Neutrophil (primary cell): Measurements from ENCODE around the gene SLC2A4RG.

Experiments
- H3K27ac ChIP-seq: fragments of 200-600 bp; sonication (generic); 2 replicates; pipeline ENCODE4 v1.5.1; 2016; ENCODE audit warnings: mild to moderate bottlenecking, moderate library complexity
- H3K27me3 ChIP-seq: fragments of 200-600 bp; sonication (generic); 2 replicates; pipeline ENCODE4 v1.6.0; 2016; ENCODE audit warnings: mild to moderate bottlenecking
- H3K36me3 ChIP-seq: fragments of 200-600 bp; sonication (generic); 2 replicates; pipeline ENCODE4 v1.5.1; 2017
- H3K4me1 ChIP-seq, 2 experiments: fragments of 200-600 bp in 1 of 2; sonication (generic) in 1 of 2; 1 replicate in 1 of 2; 2 replicates in 1 of 2; pipeline versions ENCODE4 v1.5.1 to v1.6.1; 2013 to 2016; ENCODE audit warnings: low read depth in 1 of 2, low read length in 1 of 2, mild to moderate bottlenecking in 1 of 2, moderate library complexity in 1 of 2; ENCODE audit not compliant: control insufficient read depth in 1 of 2, insufficient read depth in 1 of 2
- H3K4me3 ChIP-seq, 2 experiments: fragments of 200-600 bp in 1 of 2; sonication (generic) in 1 of 2; 1 replicate in 1 of 2; 2 replicates in 1 of 2; pipeline ENCODE4 v1.5.1; 2013 to 2016; ENCODE audit warnings: low read depth in 1 of 2, low read length in 1 of 2, mild to moderate bottlenecking in 1 of 2, moderate library complexity in 1 of 2
- H3K9me3 ChIP-seq: fragments of 200-600 bp; sonication (generic); 2 replicates; pipeline ENCODE4 v1.5.1; 2016
- CTCF ChIP-seq: fragments of 200-600 bp; sonication (generic); IDR thresholded peaks from 2 replicates; pipeline ENCODE4 v1.5.1; 2016; ENCODE audit warnings: antibody characterized with exemption

Gene SLC2A4RG

DNA sequence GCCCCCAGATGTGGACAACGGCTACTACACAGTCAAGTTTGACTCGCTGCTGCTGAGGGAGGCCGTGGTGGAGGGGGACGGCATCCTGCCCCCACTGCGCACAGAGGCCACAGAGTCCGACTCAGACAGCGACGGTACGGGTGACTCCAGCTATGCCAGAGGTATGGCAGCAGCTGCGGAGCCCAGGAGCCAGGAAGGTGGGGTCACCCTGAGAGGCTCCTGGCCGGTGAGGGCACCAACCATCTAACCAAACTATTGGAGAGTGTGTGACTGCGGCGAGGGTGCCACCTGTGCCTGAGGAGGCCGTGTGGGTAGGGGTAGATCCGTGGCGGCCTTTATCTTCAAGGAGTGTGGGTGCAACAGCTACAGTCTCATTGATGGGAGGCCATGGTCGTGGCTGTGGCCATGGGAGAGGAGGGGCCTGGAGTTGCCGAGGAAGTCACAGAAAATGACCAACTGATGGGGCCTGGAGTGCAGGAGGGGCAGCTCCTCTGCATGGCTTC is 5.9 kb upstream of the SLC2A4RG start:
- Histone ChIP-seq H3K4me1 (peaks cover 23 to 29% of the 10 kb centered on the region in 2 experiments), H3K9me3 (no peaks in the 10 kb centered on the region), H3K27ac (no peak overlapping the region), H3K27me3 (peaks cover 33% of the 10 kb centered on the region), H3K4me3 (no peak overlapping the region), H3K36me3 (peaks cover 42% of the 10 kb centered on the region)
- TF ChIP-seq CTCF = no peak

- H3K9me3 ChIP-seq = no peaks in the 10 kb centered on the region
- no peak overlapping the region for H3K27ac ChIP-seq
- H3K4me3 ChIP-seq = no peak overlapping the region
- H3K36me3 ChIP-seq = peaks cover 42% of the 10 kb centered on the region
- TF ChIP-seq CTCF = no peak
- peaks cover 30 to 36% of the 10 kb centered on the region in 2 experiments for H3K4me1 ChIP-seq
- peaks cover 40% of the 10 kb centered on the region for H3K27me3 ChIP-seq
Observed at GRCh38 chr20:63734111-63734945, 5.2 kb upstream of the SLC2A4RG start.

GRCh38 chr20:63734946-63735858 is 4.4 kb upstream of the SLC2A4RG start:
- Histone ChIP-seq H3K27ac (no peak overlapping the region), H3K9me3 (no peaks in the 10 kb centered on the region), H3K4me1 (peaks cover 27 to 35% of the 10 kb centered on the region in 2 experiments), H3K36me3 (peaks cover 42% of the 10 kb centered on the region), H3K4me3 (no peak overlapping the region), H3K27me3 (peaks cover 40% of the 10 kb centered on the region)
- no peak for TF ChIP-seq CTCF

- peak within 1 kb of the TSS in 1 of 2 experiments; percentile 38 for H3K4me3 ChIP-seq
- TF ChIP-seq CTCF = no peak
- peaks cover 27 to 35% of the 10 kb centered on the region in 2 experiments for H3K4me1 ChIP-seq
- no peaks in the 10 kb centered on the region for H3K9me3 ChIP-seq
- peaks cover 40% of the 10 kb centered on the region for H3K27me3 ChIP-seq
- peaks cover 42% of the 10 kb centered on the region for H3K36me3 ChIP-seq
- H3K27ac ChIP-seq = no peak within 1 kb of the TSS
Observed at GRCh38 chr20:63735859-63736718, 3.5 kb upstream of the SLC2A4RG start, which contains the start of gene LIME1. Gene LIME1 (plus strand): TSS chr20:63736664. CDS start chr20:63737550, 886 bp downstream.
